PC-3 (cell line): ENCODE data around the gene PBX3. TPM values are rescaled to one million over a fixed set of nuclear protein-coding genes. Genes with fewer than 3 reads are reported as not detected.

Experiments
- ATAC-seq: fragments of 200-7000 bp; cut with Tn5 transposase; 2 replicates; pipeline ENCODE4 v1.9.1; 2020; ENCODE audit warnings: mild to moderate bottlenecking, moderate library complexity
- BruUV-seq: library from RNA; stranded (reverse); fragments of 400-500 nt; replicated peaks from 2 replicates; lab custom pipeline; 2021; lab: Mats Ljungman, UMichigan
- CTCF ChIA-PET: fragments of 300-600 bp; sonication (Branson Sonifier 250); formaldehyde crosslinking; loops from one replicate; lab custom pipeline; 2022; ENCODE audit warnings: antibody characterized with exemption; lab: Charles Lee
- POLR2A ChIA-PET: fragments of 300-600 bp; sonication (Branson Sonifier 250); formaldehyde crosslinking; loops from one replicate; lab custom pipeline; 2022; ENCODE audit warnings: antibody characterized with exemption; ENCODE audit not compliant: unreplicated experiment; lab: Charles Lee
- DNase-seq: peaks from one replicate; pipeline ENCODE4 v3.0.0-alpha.2; 2015
- H2AFZ ChIP-seq: fragments of 300-600 bp; sonication (generic); 2 replicates; pipeline ENCODE4 v1.6.0; 2016; ENCODE audit warnings: antibody characterized with exemption, low read length
- H3F3A ChIP-seq: fragments of 300-600 bp; sonication (generic); one replicate; pipeline ENCODE4 v1.6.0; 2017; ENCODE audit warnings: antibody characterized with exemption, low read length, control low read depth, mild to moderate bottlenecking; ENCODE audit not compliant: unreplicated experiment
- H3K27ac ChIP-seq: fragments of 300-600 bp; sonication (generic); 2 replicates; pipeline ENCODE4 v1.5.1; 2016; ENCODE audit warnings: mild to moderate bottlenecking, low read length
- H3K27me3 ChIP-seq: fragments of 300-600 bp; sonication (generic); 2 replicates; pipeline ENCODE4 v1.6.1; 2016; ENCODE audit warnings: low read length, mixed read lengths
- H3K36me3 ChIP-seq: fragments of 300-600 bp; sonication (generic); 2 replicates; pipeline ENCODE4 v1.6.1; 2016; ENCODE audit warnings: low read depth, mixed run types, low read length, mixed read lengths
- H3K4me1 ChIP-seq: fragments of 300-600 bp; sonication (generic); 2 replicates; pipeline ENCODE4 v1.5.1; 2016; ENCODE audit warnings: low read length; ENCODE audit not compliant: insufficient read depth
- H3K4me2 ChIP-seq: fragments of 300-600 bp; sonication (generic); 2 replicates; pipeline ENCODE4 v1.6.0; 2016; ENCODE audit warnings: low read length
- H3K4me3 ChIP-seq: fragments of 300-600 bp; sonication (generic); 2 replicates; pipeline ENCODE4 v1.5.1; 2016; ENCODE audit warnings: mild to moderate bottlenecking, low read length, mixed read lengths
- H3K79me2 ChIP-seq: fragments of 300-600 bp; sonication (generic); 2 replicates; pipeline ENCODE4 v1.6.1; 2017; ENCODE audit warnings: low read length, mixed read lengths
- H3K9ac ChIP-seq: fragments of 300-600 bp; sonication (generic); 2 replicates; pipeline ENCODE4 v1.6.0; 2016; ENCODE audit warnings: mild to moderate bottlenecking, low read length
- H3K9me2 ChIP-seq: fragments of 300-600 bp; sonication (generic); replicated peaks from 2 replicates; pipeline ENCODE4 v1.6.1; 2016; ENCODE audit warnings: mixed run types, low read length, mixed read lengths
- H3K9me3 ChIP-seq: fragments of 300-600 bp; sonication (generic); 2 replicates; pipeline ENCODE4 v1.6.1; 2016; ENCODE audit warnings: low read length, mixed read lengths
- H4K20me1 ChIP-seq: fragments of 300-600 bp; sonication (generic); 2 replicates; pipeline ENCODE4 v1.6.1; 2016; ENCODE audit warnings: low read length, mixed read lengths
- EZH2 ChIP-seq: fragments of 300-600 bp; sonication (generic); IDR thresholded peaks from one replicate; pipeline ENCODE4 v1.6.1; 2017; ENCODE audit warnings: antibody characterized with exemption, mild to moderate bottlenecking, low read length; ENCODE audit not compliant: unreplicated experiment
- EZH2phosphoT487 ChIP-seq: fragments of 300-600 bp; sonication (generic); IDR thresholded peaks from 2 replicates; pipeline ENCODE4 v1.6.1; 2018; ENCODE audit warnings: mild to moderate bottlenecking, antibody characterized with exemption, low read length, borderline replicate concordance
- intact Hi-C: fragments of 100-400 bp; cut with micrococcal nuclease; formaldehyde crosslinking; loops from 2 replicates; pipeline ENCODE4 v1.9.0; 2023
- total RNA-seq: library from RNA; depleted of rRNA; stranded (reverse); fragments of >200 nt; gene quantifications from 2 replicates; pipeline ENCODE4 v1.2.3, GENCODE V29; 2014
- TF ChIP-seq, protein P1 (sequence below): fragments of 300-600 bp; sonication (generic); conservative IDR thresholded peaks from 2 replicates; pipeline ENCODE4 v1.5.1; 2017; ENCODE audit warnings: antibody characterized with exemption, low read depth, mild to moderate bottlenecking, low read length

The PBX3 gene
- total RNA-seq, 1 experiment from 2014 or later, result 35.5 TPM

- Histone ChIP-seq H2AFZ (no peak overlapping the region), H3K4me3 (no peak overlapping the region), H3K79me2 (no peaks in the 10 kb centered on the region), H3K36me3 (no peaks in the 10 kb centered on the region), H3K9me2 (no peaks in the 10 kb centered on the region), H3F3A (no peaks in the 10 kb centered on the region), H3K4me2 (no peak overlapping the region), H3K27me3 (no peaks in the 10 kb centered on the region), H3K27ac (no peak overlapping the region), H3K4me1 (no peaks in the 10 kb centered on the region), H4K20me1 (no peaks in the 10 kb centered on the region), H3K9me3 (no peaks in the 10 kb centered on the region), H3K9ac (no peak overlapping the region)
- ChIA-PET POLR2A (no interaction called here), CTCF (no interaction called here)
- no peak for ATAC-seq
- DNase-seq, result no peak
- BruUV-seq, result no TSS peak
- TF ChIP-seq, protein P1, sequence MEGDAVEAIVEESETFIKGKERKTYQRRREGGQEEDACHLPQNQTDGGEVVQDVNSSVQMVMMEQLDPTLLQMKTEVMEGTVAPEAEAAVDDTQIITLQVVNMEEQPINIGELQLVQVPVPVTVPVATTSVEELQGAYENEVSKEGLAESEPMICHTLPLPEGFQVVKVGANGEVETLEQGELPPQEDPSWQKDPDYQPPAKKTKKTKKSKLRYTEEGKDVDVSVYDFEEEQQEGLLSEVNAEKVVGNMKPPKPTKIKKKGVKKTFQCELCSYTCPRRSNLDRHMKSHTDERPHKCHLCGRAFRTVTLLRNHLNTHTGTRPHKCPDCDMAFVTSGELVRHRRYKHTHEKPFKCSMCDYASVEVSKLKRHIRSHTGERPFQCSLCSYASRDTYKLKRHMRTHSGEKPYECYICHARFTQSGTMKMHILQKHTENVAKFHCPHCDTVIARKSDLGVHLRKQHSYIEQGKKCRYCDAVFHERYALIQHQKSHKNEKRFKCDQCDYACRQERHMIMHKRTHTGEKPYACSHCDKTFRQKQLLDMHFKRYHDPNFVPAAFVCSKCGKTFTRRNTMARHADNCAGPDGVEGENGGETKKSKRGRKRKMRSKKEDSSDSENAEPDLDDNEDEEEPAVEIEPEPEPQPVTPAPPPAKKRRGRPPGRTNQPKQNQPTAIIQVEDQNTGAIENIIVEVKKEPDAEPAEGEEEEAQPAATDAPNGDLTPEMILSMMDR, result no peak
- TF ChIP-seq EZH2phosphoT487, result no peak
- no peak for TF ChIP-seq EZH2
- intact Hi-C loops, result no loop called here
Observed at GRCh38 chr9:125991886-125992529, 244.8 kb downstream of the PBX3 start.

DNA sequence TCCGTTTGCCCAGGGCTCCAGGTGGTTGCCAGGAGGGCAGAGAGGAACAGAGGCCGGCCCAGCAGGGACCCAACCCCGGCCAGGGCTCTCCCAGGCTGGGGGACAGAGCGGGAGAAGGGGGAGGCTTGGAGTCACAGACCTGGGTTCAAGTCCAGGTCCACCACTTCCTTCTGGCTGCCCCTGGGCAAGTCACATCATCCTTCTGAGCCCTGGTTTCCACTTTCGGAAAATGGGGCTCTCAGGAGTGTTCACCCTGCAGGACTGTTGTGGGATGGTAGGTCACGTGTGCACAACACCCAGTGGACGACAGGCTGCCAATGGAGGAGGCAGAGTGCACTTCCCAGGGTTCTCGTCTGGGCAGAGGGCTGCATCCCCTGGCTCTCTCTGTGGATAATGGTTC, 245.4 kb downstream of the PBX3 start:
- POLR2A ChIA-PET, result no interaction called here
- Histone ChIP-seq H3K4me3 (no peak overlapping the region), H3K27ac (no peak overlapping the region), H3K79me2 (no peaks in the 10 kb centered on the region), H3K9me2 (no peaks in the 10 kb centered on the region), H2AFZ (no peak overlapping the region), H3K36me3 (no peaks in the 10 kb centered on the region), H3K27me3 (no peaks in the 10 kb centered on the region), H3K4me1 (no peaks in the 10 kb centered on the region), H4K20me1 (no peaks in the 10 kb centered on the region), H3K4me2 (no peak overlapping the region), H3K9me3 (no peaks in the 10 kb centered on the region), H3K9ac (no peak overlapping the region), H3F3A (no peaks in the 10 kb centered on the region)
- DNase-seq, result no peak
- no peak for TF ChIP-seq EZH2phosphoT487
- no peak for TF ChIP-seq EZH2
- TF ChIP-seq, protein P1, result no peak
- intact Hi-C loops, result no loop called here
- no peak for ATAC-seq
- CTCF ChIA-PET, result no interaction called here
- BruUV-seq, result no TSS peak

- no peak overlapping the region for H2AFZ ChIP-seq
Observed at GRCh38 chr9:125993466-125993865, 246.3 kb downstream of the PBX3 start.

More at GRCh38 chr9:125993466-125993865, 246.3 kb downstream of the PBX3 start:
- ATAC-seq, result no peak
- BruUV-seq, result no TSS peak
- Histone ChIP-seq H3K4me2 (no peak overlapping the region), H3K4me3 (no peak overlapping the region), H3K4me1 (no peaks in the 10 kb centered on the region), H3K9ac (no peak overlapping the region), H3K27ac (no peak overlapping the region), H3K9me2 (no peaks in the 10 kb centered on the region), H3K27me3 (no peaks in the 10 kb centered on the region), H3K79me2 (no peaks in the 10 kb centered on the region), H4K20me1 (no peaks in the 10 kb centered on the region), H3F3A (no peaks in the 10 kb centered on the region), H3K9me3 (no peaks in the 10 kb centered on the region), H3K36me3 (no peaks in the 10 kb centered on the region)
- POLR2A ChIA-PET, result no interaction called here
- intact Hi-C loops, result no loop called here
- DNase-seq, result no peak
- CTCF ChIA-PET, result no interaction called here
- no peak for TF ChIP-seq EZH2phosphoT487
- TF ChIP-seq, protein P1, result no peak
- TF ChIP-seq EZH2, result no peak
